GM19395 (cell line): Measurements from ENCODE around the gene ARMC5.
A peak's percentile ranks its signal among the peaks of the same experiment; 100 is the strongest.
"Not testable (repeated sequence)": the region's sequence is repeated elsewhere in the genome, so short reads cannot be mapped to it uniquely, and the experiment has no call there.

Experiments used
- ATAC-seq: cut with Tn5 transposase; IDR thresholded peaks from one replicate; pipeline ENCODE4 v1.9.1; 2021; ENCODE audit warnings: mild to moderate bottlenecking, moderate library complexity; ENCODE audit not compliant: unreplicated experiment

The ARMC5 gene

DNA sequence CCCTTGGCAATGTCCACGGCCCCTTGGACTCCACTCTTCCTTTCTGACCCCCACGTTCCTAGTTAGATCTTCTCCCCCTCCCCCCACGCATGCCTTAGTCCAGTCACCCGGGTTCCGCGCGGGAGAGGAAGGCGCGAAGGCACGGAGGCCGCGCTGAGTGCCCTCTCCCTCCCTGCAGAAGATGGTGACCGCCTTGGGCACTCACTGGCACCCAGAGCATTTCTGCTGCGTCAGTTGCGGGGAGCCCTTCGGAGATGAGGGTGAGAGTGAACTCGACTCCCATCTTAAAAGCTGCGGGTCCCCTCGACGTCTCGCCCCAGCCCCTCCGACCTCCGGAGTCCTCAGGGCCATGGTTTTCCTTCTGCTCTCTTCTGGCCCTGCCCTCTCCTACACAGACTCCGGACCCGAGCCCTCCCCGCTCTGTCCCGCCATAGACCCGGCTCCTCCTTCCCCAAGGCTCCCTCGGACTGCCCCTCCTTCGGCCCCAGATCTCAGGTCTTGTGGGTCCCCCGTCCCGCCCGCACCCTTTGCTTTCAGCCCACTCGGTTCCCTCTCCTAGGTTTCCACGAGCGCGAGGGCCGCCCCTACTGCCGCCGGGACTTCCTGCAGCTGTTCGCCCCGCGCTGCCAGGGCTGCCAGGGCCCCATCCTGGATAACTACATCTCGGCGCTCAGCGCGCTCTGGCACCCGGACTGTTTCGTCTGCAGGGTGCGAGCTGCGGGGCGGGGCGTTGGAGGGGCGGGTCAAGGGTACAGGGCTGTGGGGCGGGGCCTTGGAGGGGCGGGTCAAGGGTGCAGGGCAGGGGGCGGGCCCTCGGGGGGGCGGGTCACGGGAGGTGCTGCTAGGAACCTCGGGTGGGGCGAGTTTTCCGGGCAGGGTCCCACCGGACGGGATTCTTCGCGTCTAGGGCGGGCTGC is 17.3 kb downstream of the ARMC5 start:
- peak; percentile 45 for ATAC-seq

DNA sequence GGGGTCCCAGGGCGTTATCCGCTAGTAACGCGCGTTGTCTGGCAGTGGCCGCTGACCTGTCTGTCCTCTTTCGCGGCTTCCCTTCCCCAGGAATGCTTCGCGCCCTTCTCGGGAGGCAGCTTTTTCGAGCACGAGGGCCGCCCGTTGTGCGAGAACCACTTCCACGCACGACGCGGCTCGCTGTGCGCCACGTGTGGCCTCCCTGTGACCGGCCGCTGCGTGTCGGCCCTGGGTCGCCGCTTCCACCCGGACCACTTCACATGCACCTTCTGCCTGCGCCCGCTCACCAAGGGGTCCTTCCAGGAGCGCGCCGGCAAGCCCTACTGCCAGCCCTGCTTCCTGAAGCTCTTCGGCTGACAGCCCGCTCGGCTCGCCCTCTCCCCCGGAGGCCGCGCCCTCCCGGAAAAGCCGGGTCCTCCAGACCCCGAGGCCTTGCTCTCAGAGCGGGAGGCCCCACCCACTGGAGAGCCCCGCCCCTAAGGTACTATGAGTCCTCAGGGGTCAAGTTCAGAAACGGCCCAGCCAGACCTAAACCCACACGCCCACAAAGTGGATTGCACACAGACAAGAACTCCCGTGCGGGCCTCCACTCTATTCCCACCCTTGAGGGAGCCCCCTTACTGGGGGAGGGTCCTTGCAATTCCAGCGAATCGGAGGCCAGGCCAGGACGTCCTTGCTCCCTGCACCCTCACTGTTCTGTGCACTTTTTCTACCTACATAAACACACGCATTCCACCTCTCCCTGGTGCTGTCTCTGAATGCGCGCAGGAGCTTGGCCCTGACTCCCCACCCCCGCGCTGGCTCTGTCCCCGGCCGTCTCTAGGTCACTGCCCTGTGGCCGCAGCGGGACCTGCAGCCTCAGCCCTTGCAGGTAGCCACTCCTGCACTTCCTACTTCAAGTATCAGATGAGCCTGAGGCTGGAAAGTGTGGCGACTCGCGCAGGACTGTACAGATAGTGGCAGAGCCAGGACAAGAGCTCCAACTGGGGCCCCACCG is 18.2 kb downstream of the ARMC5 start:
- ATAC-seq: peak; percentile 39

DNA sequence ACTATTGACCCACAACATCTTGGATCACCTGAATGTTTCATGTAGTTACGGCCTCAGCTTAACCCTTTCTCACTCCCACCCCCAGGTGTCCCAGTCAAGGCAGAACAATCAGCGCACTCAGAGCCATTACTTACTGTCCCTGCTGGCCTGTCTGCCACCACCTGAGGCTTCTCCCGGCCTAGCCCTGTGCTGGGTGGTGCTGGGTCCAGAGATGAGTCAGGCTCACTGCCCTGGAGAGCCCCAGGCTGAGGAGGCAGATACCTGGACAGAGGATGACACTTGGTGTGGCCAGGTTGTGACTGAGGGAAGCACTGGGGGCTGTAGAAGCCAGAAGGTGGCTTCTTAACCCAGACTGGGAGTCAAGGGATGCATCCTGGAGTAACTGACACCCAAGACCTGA is 19.7 kb downstream of the ARMC5 start:
- ATAC-seq: no peak

DNA sequence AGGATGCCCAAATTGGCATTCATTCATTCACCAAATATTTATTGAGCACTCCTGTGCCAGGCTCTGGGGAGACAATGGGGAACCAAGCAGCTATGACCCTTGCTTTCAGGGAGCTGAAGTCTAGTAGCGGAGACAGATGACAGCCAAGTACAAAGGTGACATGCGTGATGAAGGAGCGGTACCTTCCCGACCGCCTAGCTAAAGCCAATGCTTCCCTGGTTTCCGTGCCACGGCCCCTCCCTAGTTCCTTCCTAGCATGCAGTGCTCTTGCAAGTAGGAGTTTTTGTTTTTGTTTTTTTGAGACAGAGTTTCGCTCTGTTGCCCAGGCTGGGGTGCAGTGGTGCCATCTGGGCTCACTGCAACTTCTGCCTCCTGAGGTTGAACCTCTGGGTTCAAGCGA is 20.4 kb downstream of the ARMC5 start:
- no peak for ATAC-seq

DNA sequence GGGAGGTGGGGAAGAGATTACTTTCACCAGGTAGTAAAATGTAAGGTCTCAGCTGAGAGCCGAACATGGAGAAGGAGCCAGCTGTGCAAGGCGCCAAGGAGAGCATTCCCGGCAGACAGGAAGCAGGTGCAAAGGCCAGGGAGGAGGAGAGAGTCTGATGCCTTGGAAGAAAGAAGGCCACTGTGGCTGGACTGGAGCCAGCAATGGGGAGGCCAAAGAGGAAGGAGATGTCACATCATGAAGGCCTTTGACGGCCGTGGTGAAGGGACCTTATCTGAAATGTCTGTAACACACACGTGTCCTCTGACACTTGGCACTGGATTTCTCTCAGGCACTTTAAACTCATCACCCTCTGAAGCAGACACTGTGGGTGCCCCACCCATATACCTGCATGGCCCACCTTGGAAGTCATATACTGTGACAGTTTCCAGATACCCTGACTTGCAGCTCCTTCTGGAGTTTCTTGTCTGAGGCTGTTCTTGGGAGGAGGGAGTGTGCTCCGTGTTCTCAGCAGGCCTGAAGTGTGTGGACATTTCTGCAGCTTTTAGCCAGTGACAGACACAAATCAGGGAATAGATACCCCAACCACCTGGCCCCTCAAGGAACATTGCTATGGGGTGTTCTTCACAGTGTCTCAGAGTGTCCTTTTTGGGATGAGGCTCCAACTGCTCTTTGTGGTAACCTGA is 21.7 kb downstream of the ARMC5 start:
- ATAC-seq: no peak

DNA sequence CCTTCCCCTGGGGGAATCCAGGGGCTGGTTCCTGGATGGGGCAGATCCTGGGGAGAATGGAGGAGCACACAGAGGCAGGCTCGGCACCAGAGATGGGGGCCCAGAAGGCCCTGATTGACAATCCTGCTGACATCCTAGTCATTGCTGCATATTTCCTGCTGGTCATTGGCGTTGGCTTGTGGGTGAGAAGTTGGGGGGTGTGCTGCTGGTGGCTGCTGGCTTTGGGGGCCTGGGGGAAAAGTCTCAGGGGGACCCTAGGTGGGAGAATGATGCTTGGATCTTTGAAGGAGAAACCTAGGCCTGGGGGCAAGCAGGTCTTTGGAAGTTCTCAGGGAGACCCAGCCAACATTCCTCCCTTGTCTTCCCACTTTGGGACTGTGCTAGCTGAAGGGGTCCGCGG is 23.8 kb downstream of the ARMC5 start, which contains the start of gene SLC5A2:
SLC5A2 (plus strand) TSS at position 43 of the 400 bp plus-strand sequence; CDS start at position 57, 14 bp downstream.
- ATAC-seq: no peak

DNA sequence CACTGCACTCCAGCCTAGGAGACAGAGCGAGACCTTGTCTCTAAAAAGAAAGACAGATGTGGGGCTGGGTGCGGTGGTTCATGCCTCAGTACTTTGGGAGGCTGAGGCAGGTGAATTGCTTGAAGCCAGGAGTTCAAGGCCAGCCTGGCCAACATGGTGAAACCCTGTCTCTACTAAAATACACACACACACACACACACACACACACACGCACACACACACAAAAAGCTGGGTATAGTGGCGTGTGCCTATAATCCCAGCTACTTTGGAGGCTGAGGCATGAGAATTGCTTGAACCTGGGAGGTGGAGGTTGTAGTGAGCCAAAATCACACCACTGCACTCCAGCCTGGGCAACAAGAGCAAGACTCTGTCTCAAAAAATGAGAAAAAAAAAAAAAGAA is 24.7 kb downstream of the ARMC5 start:
- not testable (repeated sequence) for ATAC-seq

DNA sequence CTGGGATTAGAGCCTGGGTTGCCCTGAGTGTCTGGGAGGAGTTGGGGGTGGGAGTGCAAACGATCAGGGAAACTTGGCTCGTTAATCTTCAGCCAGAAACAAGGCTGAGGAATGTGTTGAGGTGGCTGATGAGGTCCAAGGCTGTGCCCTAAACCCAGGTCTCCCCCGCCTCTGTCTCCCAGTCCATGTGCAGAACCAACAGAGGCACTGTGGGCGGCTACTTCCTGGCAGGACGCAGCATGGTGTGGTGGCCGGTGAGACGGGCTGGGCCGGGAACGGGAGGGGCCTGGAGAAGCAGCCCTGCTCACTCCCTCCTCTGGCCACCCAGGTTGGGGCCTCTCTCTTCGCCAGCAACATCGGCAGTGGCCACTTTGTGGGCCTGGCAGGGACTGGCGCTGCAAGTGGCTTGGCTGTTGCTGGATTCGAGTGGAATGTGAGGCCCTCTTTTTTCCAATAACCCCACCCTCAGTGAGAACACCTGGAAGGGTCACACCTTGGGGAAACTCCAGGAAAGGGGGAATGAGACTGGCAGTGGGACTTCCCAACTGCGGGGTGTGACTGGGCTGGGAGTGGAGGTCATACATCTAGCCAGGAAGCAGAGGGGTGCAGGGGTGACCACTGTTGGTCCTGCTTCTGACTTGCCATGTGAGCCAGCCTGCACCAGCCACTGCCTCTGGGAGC is 25.3 kb downstream of the ARMC5 start:
- no peak for ATAC-seq

DNA sequence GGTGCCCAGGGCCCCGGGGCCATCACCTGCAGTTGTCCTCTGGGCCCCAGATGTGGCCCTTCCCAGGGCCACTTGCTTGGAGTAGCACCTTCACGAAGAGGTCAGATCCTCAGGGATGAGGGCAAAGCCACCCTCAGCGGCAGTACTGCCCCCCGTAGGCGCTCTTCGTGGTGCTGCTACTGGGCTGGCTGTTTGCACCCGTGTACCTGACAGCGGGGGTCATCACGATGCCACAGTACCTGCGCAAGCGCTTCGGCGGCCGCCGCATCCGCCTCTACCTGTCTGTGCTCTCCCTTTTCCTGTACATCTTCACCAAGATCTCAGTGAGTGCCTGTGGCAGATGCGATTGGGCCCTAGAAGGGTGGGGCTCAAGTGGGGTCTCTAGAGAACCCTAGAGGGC is 26.3 kb downstream of the ARMC5 start:
- no peak for ATAC-seq

DNA sequence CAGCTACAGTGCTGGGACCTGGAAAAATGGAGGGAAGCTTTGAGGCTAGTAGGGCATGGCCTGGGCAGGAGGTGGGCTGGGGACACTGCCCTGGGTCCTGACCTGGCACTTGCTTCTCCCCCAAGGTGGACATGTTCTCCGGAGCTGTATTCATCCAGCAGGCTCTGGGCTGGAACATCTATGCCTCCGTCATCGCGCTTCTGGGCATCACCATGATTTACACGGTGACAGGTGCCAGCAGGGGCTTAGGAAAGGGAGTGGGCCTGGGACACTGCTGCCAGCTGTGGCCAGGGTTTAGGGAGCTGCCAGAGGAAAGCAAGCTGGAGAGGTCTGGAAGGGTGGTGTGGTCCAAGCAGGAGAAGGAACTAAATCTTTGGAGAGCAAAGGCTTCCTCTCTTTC is 26.7 kb downstream of the ARMC5 start:
- no peak for ATAC-seq

DNA sequence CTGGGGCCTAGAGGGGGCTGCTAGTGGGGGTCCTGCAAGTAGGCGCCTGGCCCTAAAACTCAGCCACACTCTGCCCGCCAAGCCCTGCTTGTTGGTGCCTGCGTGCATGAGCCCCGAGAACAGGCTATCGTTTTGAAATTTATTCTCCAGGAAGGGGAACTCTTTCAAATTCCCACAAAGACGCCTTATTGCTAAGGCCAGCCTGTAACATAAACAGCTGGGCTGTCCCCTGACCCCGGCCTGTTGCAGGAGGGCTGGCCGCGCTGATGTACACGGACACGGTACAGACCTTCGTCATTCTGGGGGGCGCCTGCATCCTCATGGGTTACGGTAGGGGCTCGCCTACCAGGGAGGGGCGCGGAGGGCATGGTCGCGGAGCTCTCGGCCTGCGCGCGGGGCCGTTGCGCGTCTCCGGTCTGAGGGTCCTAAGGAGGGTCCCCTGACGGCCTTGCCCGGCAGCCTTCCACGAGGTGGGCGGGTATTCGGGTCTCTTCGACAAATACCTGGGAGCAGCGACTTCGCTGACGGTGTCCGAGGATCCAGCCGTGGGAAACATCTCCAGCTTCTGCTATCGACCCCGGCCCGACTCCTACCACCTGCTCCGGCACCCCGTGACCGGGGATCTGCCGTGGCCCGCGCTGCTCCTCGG is 27.9 kb downstream of the ARMC5 start:
- no peak for ATAC-seq

DNA sequence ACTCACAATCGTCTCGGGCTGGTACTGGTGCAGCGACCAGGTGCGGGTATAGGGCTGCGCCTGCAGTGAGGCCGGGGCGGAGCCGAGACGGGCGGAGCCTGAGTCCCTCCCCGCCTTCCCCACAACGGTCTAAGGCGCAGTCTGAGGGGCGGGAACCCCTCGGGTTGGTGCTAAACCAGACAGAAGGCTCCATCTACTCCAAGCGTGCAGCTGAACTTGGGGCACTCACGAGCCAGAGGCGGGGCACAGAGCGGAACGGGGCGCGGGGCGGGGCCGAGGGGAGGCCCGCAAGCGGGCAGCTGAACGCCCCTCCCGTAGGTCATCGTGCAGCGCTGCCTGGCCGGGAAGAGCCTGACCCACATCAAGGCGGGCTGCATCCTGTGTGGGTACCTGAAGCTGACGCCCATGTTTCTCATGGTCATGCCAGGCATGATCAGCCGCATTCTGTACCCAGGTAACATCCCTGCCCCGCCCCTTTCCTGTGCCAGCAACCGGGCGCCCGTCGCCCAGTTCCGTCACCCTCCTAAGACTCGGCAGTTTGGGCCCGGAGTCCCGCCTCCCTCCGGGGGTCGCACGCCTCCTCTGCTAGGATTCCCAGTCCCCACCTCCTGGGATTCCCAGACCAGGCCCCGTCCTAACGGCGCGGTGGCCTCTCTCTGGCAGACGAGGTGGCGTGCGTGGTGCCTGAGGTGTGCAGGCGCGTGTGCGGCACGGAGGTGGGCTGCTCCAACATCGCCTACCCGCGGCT is 28.6 kb downstream of the ARMC5 start:
- peak; percentile 80 for ATAC-seq

DNA sequence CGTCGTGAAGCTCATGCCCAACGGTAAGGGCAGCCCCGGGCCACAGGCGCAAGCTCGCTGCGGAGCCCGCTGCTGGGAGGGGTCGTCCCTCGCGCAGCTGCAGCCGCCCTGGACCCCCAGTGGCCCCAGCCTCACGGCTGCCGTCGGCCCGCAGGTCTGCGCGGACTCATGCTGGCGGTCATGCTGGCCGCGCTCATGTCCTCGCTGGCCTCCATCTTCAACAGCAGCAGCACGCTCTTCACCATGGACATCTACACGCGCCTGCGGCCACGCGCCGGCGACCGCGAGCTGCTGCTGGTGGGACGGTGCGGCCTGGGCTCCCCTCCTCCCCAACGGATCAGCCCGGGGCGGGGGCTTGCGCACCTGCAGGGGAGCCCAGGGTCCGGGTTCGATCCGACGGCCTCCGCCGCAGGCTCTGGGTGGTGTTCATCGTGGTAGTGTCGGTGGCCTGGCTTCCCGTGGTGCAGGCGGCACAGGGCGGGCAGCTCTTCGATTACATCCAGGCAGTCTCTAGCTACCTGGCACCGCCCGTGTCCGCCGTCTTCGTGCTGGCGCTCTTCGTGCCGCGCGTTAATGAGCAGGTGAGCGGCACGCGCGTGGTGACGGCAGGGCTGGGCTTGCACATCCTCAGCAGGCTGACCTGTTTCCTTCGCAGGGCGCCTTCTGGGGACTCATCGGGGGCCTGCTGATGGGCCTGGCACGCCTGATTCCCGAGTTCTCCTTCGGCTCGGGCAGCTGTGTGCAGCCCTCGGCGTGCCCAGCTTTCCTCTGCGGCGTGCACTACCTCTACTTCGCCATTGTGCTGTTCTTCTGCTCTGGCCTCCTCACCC is 29.4 kb downstream of the ARMC5 start:
- ATAC-seq: no peak

DNA sequence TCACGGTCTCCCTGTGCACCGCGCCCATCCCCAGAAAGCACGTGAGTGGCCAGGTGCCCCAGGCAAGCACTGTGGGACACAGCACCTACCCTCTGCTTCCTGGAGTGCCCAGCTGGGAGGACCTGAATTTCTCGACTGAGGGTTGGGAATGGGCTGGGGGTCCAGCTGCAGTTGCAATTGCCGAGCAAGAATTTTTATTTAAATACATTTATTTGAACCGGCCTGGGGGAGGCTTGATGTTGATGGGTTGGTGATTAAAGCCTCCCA is 29.9 kb downstream of the ARMC5 start:
- no peak for ATAC-seq

DNA sequence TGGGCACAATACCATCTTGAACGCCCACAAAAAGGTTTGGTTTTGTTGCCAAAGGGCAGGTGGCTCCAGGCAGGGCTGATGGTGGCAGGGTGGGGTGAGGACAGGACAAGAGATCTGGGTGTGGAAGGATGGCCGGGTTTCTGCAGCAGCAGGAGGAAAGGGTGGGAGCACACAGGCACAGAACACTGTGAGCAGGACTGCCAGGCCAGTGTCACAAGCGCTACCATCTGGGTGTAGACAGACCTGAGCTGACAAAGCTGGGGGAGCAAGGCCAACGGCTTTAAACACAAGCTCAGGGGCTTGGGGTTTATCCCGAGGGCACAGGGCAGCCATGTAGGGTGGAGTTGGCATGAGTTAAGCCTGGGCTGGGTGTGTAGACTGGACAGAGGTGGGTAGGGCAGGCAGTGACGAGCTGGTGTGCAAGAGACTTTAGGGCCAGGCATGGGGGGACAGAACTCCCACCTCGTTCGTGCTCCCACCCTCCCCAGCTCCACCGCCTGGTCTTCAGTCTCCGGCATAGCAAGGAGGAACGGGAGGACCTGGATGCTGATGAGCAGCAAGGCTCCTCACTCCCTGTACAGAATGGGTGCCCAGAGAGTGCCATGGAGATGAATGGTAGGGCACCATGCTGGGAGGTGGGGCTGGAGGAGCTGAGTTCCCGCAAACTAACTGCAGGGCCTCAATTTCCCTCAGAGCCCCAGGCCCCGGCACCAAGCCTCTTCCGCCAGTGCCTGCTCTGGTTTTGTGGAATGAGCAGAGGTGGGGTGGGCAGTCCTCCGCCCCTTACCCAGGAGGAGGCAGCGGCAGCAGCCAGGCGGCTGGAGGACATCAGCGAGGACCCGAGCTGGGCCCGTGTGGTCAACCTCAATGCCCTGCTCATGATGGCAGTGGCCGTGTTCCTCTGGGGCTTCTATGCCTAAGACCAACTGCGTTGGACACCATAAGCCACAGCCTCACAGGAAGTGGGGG is 30.6 kb downstream of the ARMC5 start:
- ATAC-seq: no peak

DNA sequence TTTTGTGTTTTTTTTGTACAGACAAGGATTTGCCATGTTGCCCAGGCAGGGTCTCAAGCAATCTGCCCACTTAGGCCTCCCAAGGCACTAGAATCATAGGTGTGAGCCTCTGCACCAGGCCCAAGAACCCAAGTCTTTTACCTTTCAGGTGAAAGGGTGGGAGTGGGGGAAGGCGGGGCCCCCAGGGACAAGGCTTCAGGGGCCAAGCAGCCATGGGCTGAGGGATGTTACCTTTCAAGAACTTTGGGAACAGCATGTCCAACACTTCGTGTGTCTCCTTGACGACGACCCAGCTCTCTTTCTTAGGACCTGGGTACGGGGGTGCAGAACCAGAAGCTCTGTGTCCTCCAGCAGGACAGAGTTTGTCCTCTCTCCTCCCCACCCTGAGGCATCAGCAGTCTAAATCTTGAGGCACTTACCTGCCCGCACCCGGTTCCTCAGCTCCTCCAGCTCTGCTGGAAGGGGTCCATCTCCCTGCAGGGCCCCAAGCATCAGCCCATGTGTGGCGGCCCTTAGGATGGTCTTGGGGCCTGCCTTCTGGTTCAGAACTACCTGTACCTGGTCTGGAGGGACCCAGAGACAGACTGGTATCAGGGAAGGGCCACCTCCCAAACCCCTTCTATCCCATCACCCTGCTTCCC is 32.6 kb downstream of the ARMC5 start:
- ATAC-seq: no peak
